ENCODE data around the gene PNPLA5. TPM values are rescaled to one million over a fixed set of nuclear protein-coding genes. Genes with fewer than 3 reads are reported as not detected.

Gene PNPLA5
- total RNA-seq, 1 experiment from 2014 or later: not detected

GRCh38 chr22:43849731-43850130 is 42.1 kb downstream of the PNPLA5 start:
- in situ Hi-C loops (cut with HindIII; ENCODE audit: low pct_unique_long_range_greater_than_20kb, low sequenced_read_pairs): no loop called here

GRCh38 chr22:43848366-43849171 is 43.2 kb downstream of the PNPLA5 start:
- DNase-seq (ENCODE audit: low read depth, low spot score): peak; percentile 34
- in situ Hi-C loops (cut with HindIII; ENCODE audit: low pct_unique_long_range_greater_than_20kb, low sequenced_read_pairs): no loop called here

More at GRCh38 chr22:43849731-43850130, 42.1 kb downstream of the PNPLA5 start:
- DNase-seq (ENCODE audit: low read depth, low spot score): no peak

GRCh38 chr22:43847376-43848289 is 44.2 kb downstream of the PNPLA5 start:
- in situ Hi-C loops (cut with HindIII; ENCODE audit: low pct_unique_long_range_greater_than_20kb, low sequenced_read_pairs): no loop called here
- DNase-seq (ENCODE audit: low read depth, low spot score): no peak

- in situ Hi-C loops (cut with HindIII; ENCODE audit: low pct_unique_long_range_greater_than_20kb, low sequenced_read_pairs): no loop called here
- no peak for DNase-seq (ENCODE audit: low read depth, low spot score)
Observed at GRCh38 chr22:43846966-43847365, 44.8 kb downstream of the PNPLA5 start.

GRCh38 chr22:43845981-43846380 is 45.8 kb downstream of the PNPLA5 start:
- DNase-seq (ENCODE audit: low read depth, low spot score): no peak
- in situ Hi-C loops (cut with HindIII; ENCODE audit: low pct_unique_long_range_greater_than_20kb, low sequenced_read_pairs): no loop called here

GRCh38 chr22:43844560-43845545 is 47.0 kb downstream of the PNPLA5 start:
- DNase-seq (ENCODE audit: low read depth, low spot score): no peak
- in situ Hi-C loops (cut with HindIII; ENCODE audit: low pct_unique_long_range_greater_than_20kb, low sequenced_read_pairs): no loop called here

- no peak for DNase-seq (ENCODE audit: low read depth, low spot score)
- in situ Hi-C loops (cut with HindIII; ENCODE audit: low pct_unique_long_range_greater_than_20kb, low sequenced_read_pairs): no loop called here
Observed at GRCh38 chr22:43843783-43844530, 47.9 kb downstream of the PNPLA5 start.

GRCh38 chr22:43841742-43842141 is 50.1 kb downstream of the PNPLA5 start:
- no peak for DNase-seq (ENCODE audit: low read depth, low spot score)
- in situ Hi-C loops (cut with HindIII; ENCODE audit: low pct_unique_long_range_greater_than_20kb, low sequenced_read_pairs): no loop called here

- in situ Hi-C loops (cut with HindIII; ENCODE audit: low pct_unique_long_range_greater_than_20kb, low sequenced_read_pairs): no loop called here
- DNase-seq (ENCODE audit: low read depth, low spot score): no peak
Observed at GRCh38 chr22:43840851-43841250, 51.0 kb downstream of the PNPLA5 start.

- in situ Hi-C loops (cut with HindIII; ENCODE audit: low pct_unique_long_range_greater_than_20kb, low sequenced_read_pairs): no loop called here
- no peak for DNase-seq (ENCODE audit: low read depth, low spot score)
Observed at GRCh38 chr22:43840431-43840830, 51.4 kb downstream of the PNPLA5 start.

- in situ Hi-C loops (cut with HindIII; ENCODE audit: low pct_unique_long_range_greater_than_20kb, low sequenced_read_pairs): no loop called here
- no peak for DNase-seq (ENCODE audit: low read depth, low spot score)
Observed at GRCh38 chr22:43839781-43840180, 52.0 kb downstream of the PNPLA5 start.

- no peak for DNase-seq (ENCODE audit: low read depth, low spot score)
- in situ Hi-C loops (cut with HindIII; ENCODE audit: low pct_unique_long_range_greater_than_20kb, low sequenced_read_pairs): no loop called here
Observed at GRCh38 chr22:43838571-43839307, 53.1 kb downstream of the PNPLA5 start.

GRCh38 chr22:43838161-43838560 is 53.7 kb downstream of the PNPLA5 start:
- in situ Hi-C loops (cut with HindIII; ENCODE audit: low pct_unique_long_range_greater_than_20kb, low sequenced_read_pairs): no loop called here
- DNase-seq (ENCODE audit: low read depth, low spot score): no peak

- in situ Hi-C loops (cut with HindIII; ENCODE audit: low pct_unique_long_range_greater_than_20kb, low sequenced_read_pairs): no loop called here
- no peak for DNase-seq (ENCODE audit: low read depth, low spot score)
Observed at GRCh38 chr22:43837666-43838065, 54.1 kb downstream of the PNPLA5 start.

GRCh38 chr22:43835736-43836135 is 56.1 kb downstream of the PNPLA5 start:
- in situ Hi-C loops (cut with HindIII; ENCODE audit: low pct_unique_long_range_greater_than_20kb, low sequenced_read_pairs): no loop called here
- no peak for DNase-seq (ENCODE audit: low read depth, low spot score)

- no peak for DNase-seq (ENCODE audit: low read depth, low spot score)
- in situ Hi-C loops (cut with HindIII; ENCODE audit: low pct_unique_long_range_greater_than_20kb, low sequenced_read_pairs): no loop called here
Observed at GRCh38 chr22:43835166-43835565, 56.6 kb downstream of the PNPLA5 start.
